Upper lobe of left lung (tissue), 4 donors: ENCODE measurements around the gene MTERF2.
"Not testable (repeated sequence)": the region's sequence is repeated elsewhere in the genome, so short reads cannot be mapped to it uniquely, and the experiment has no call there.

Experiments used
- POLR2A ChIP-seq, 4 donors: fragments of 450-650 bp; IDR thresholded peaks; one replicate each; pipeline ENCODE4 v1.5.1; 2016 to 2017; ENCODE audit warnings: antibody characterized with exemption in 4 of 4, mild to moderate bottlenecking in 2 of 4
- POLR2AphosphoS5 ChIP-seq, 2 donors: sonication (generic); formaldehyde crosslinking; IDR thresholded peaks; one replicate each; pipeline ENCODE4 v1.5.1; 2017; ENCODE audit warnings: antibody characterized with exemption in 2 of 2
- TF ChIP-seq, protein P1 (sequence below), 6 experiments: fragments of 450-650 bp in 4 of 6; fragments of 200-600 bp in 2 of 6; sonication (generic) in 2 of 6; IDR thresholded peaks; one replicate each; pipeline ENCODE4 v1.5.1; 2016 to 2019; ENCODE audit warnings: antibody characterized with exemption in 6 of 6

DNA sequence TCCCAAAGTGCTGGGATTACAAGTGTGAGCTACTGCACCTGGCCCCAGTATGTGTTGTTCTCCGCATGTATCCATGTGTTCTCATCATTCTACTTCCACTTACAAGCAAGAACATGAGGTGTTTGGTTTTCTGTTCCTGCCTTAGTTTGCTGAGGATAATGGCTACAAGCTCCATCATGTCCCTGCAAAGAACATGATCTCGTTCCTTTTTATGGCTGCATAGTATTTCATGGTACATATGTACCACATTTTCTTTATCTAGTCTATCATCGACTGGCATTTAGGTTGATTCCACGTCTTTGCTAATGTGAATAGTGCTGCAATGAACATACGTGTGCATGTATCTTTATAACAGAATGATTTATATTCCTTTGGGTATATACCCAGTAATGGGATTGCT lies 9.2 kb upstream of the MTERF2 start:
- TF ChIP-seq POLR2AphosphoS5, POLR2A (IDR thresholded peaks at IDR 0.05): not testable (repeated sequence)
- TF ChIP-seq, protein P1, sequence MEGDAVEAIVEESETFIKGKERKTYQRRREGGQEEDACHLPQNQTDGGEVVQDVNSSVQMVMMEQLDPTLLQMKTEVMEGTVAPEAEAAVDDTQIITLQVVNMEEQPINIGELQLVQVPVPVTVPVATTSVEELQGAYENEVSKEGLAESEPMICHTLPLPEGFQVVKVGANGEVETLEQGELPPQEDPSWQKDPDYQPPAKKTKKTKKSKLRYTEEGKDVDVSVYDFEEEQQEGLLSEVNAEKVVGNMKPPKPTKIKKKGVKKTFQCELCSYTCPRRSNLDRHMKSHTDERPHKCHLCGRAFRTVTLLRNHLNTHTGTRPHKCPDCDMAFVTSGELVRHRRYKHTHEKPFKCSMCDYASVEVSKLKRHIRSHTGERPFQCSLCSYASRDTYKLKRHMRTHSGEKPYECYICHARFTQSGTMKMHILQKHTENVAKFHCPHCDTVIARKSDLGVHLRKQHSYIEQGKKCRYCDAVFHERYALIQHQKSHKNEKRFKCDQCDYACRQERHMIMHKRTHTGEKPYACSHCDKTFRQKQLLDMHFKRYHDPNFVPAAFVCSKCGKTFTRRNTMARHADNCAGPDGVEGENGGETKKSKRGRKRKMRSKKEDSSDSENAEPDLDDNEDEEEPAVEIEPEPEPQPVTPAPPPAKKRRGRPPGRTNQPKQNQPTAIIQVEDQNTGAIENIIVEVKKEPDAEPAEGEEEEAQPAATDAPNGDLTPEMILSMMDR (IDR thresholded peaks at IDR 0.05) = not testable (repeated sequence)
